Measurements from ENCODE around the gene NT5DC4.

NT5DC4 gene

DNA sequence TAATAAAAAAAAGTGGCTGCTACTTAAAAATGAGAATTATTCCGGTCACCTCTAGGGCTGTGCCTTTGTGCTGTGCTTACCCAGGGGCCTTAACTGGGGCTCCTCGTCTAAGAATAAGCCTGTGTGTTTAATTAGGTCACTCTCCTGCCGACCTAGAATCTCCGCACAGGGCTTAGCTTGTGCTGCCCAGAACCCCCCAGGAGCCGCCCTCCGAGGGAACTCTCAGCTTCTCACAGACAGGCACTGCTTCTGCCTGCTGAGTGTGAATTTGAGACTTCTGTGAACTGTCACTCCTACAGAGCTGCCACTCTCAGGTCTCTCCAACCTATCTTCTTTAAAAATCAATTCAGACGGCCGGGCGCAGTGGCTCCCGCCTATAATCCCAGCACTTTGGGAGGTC, 11.9 kb upstream of the NT5DC4 start:
- no peak for ATAC-seq
- TF ChIP-seq PPARA (CRISPR knock-in tag; IDR thresholded peaks at IDR 0.05; ENCODE audit: borderline replicate concordance) (no peak), ZFP3 (CRISPR knock-in tag; IDR thresholded peaks at IDR 0.05) (no peak), TOX (CRISPR knock-in tag; IDR thresholded peaks at IDR 0.05; ENCODE audit: borderline replicate concordance) (no peak), ISL1 (CRISPR knock-in tag; IDR thresholded peaks at IDR 0.05) (no peak), SNAI2 (CRISPR knock-in tag; IDR thresholded peaks at IDR 0.05) (no peak), ESRRG (CRISPR knock-in tag; IDR thresholded peaks at IDR 0.05) (no peak), ZNF8 (CRISPR knock-in tag; IDR thresholded peaks at IDR 0.05) (no peak), RARB (CRISPR knock-in tag; IDR thresholded peaks at IDR 0.05) (no peak), TCF4 (CRISPR knock-in tag; IDR thresholded peaks at IDR 0.05; ENCODE audit: borderline replicate concordance) (no peak), ZC3H10 (CRISPR knock-in tag; IDR thresholded peaks at IDR 0.05) (no peak), ZNF70 (CRISPR knock-in tag; IDR thresholded peaks at IDR 0.05) (no peak), CSDC2 (CRISPR knock-in tag; IDR thresholded peaks at IDR 0.05) (no peak)
- TF ChIP-seq, protein P1, sequence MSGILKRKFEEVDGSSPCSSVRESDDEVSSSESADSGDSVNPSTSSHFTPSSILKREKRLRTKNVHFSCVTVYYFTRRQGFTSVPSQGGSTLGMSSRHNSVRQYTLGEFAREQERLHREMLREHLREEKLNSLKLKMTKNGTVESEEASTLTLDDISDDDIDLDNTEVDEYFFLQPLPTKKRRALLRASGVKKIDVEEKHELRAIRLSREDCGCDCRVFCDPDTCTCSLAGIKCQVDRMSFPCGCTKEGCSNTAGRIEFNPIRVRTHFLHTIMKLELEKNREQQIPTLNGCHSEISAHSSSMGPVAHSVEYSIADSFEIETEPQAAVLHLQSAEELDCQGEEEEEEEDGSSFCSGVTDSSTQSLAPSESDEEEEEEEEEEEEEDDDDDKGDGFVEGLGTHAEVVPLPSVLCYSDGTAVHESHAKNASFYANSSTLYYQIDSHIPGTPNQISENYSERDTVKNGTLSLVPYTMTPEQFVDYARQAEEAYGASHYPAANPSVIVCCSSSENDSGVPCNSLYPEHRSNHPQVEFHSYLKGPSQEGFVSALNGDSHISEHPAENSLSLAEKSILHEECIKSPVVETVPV (CRISPR knock-in tag; IDR thresholded peaks at IDR 0.05) = no peak
- TF ChIP-seq, protein P2, sequence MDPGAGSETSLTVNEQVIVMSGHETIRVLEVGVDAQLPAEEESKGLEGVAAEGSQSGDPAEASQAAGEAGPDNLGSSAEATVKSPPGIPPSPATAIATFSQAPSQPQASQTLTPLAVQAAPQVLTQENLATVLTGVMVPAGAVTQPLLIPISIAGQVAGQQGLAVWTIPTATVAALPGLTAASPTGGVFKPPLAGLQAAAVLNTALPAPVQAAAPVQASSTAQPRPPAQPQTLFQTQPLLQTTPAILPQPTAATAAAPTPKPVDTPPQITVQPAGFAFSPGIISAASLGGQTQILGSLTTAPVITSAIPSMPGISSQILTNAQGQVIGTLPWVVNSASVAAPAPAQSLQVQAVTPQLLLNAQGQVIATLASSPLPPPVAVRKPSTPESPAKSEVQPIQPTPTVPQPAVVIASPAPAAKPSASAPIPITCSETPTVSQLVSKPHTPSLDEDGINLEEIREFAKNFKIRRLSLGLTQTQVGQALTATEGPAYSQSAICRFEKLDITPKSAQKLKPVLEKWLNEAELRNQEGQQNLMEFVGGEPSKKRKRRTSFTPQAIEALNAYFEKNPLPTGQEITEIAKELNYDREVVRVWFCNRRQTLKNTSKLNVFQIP (CRISPR knock-in tag; IDR thresholded peaks at IDR 0.05; ENCODE audit: borderline replicate concordance, low read depth) = no peak
- TF ChIP-seq, protein P3, sequence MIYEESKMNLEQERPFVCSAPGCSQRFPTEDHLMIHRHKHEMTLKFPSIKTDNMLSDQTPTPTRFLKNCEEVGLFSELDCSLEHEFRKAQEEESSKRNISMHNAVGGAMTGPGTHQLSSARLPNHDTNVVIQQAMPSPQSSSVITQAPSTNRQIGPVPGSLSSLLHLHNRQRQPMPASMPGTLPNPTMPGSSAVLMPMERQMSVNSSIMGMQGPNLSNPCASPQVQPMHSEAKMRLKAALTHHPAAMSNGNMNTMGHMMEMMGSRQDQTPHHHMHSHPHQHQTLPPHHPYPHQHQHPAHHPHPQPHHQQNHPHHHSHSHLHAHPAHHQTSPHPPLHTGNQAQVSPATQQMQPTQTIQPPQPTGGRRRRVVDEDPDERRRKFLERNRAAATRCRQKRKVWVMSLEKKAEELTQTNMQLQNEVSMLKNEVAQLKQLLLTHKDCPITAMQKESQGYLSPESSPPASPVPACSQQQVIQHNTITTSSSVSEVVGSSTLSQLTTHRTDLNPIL (CRISPR knock-in tag; IDR thresholded peaks at IDR 0.05; ENCODE audit: low read depth) = no peak

DNA sequence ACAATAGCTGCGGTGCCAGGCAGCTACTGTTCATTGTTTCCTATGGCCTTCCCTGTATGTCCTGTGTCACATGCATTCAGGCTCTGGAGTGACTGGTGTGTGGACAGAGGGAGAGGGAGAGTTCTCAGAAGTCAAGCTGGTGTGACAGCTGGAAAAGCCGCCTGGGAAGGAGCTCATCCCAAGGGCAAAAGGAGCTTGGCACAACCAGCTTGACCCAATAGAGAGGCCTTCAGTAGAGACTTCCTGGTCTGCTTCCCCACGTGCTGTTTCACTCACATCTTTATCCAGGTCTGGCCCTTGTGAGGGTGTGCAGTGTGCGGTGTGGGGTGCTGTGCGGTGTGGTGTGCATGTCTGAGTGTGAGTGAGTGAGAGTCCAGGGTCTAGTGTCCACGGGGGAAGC, 11.1 kb upstream of the NT5DC4 start:
- no peak for ATAC-seq
- TF ChIP-seq, protein P2 (CRISPR knock-in tag; IDR thresholded peaks at IDR 0.05; ENCODE audit: borderline replicate concordance, low read depth) = no peak
- TF ChIP-seq ZNF565 (CRISPR knock-in tag; conservative IDR thresholded peaks at IDR 0.05; ENCODE audit: low read depth) = no peak
- TF ChIP-seq, protein P1 (CRISPR knock-in tag; IDR thresholded peaks at IDR 0.05) = no peak
- no peak for TF ChIP-seq OSR1 (CRISPR knock-in tag; IDR thresholded peaks at IDR 0.05)
- no peak for TF ChIP-seq TCF4 (CRISPR knock-in tag; IDR thresholded peaks at IDR 0.05; ENCODE audit: borderline replicate concordance)
- no peak for TF ChIP-seq ESRRG (CRISPR knock-in tag; IDR thresholded peaks at IDR 0.05)
- no peak for TF ChIP-seq ISL1 (CRISPR knock-in tag; IDR thresholded peaks at IDR 0.05)
- no peak for TF ChIP-seq SNAI2 (CRISPR knock-in tag; IDR thresholded peaks at IDR 0.05)
- TF ChIP-seq, protein P3 (CRISPR knock-in tag; IDR thresholded peaks at IDR 0.05; ENCODE audit: low read depth) = no peak
- no peak for TF ChIP-seq ZNF8 (CRISPR knock-in tag; IDR thresholded peaks at IDR 0.05)
- TF ChIP-seq GLIS3 (CRISPR knock-in tag; IDR thresholded peaks at IDR 0.05) = no peak
- TF ChIP-seq CSDC2 (CRISPR knock-in tag; IDR thresholded peaks at IDR 0.05) = no peak
- no peak for TF ChIP-seq ZFP30 (CRISPR knock-in tag; IDR thresholded peaks at IDR 0.05)
- no peak for TF ChIP-seq TOX (CRISPR knock-in tag; IDR thresholded peaks at IDR 0.05; ENCODE audit: borderline replicate concordance)
- TF ChIP-seq, protein P4, sequence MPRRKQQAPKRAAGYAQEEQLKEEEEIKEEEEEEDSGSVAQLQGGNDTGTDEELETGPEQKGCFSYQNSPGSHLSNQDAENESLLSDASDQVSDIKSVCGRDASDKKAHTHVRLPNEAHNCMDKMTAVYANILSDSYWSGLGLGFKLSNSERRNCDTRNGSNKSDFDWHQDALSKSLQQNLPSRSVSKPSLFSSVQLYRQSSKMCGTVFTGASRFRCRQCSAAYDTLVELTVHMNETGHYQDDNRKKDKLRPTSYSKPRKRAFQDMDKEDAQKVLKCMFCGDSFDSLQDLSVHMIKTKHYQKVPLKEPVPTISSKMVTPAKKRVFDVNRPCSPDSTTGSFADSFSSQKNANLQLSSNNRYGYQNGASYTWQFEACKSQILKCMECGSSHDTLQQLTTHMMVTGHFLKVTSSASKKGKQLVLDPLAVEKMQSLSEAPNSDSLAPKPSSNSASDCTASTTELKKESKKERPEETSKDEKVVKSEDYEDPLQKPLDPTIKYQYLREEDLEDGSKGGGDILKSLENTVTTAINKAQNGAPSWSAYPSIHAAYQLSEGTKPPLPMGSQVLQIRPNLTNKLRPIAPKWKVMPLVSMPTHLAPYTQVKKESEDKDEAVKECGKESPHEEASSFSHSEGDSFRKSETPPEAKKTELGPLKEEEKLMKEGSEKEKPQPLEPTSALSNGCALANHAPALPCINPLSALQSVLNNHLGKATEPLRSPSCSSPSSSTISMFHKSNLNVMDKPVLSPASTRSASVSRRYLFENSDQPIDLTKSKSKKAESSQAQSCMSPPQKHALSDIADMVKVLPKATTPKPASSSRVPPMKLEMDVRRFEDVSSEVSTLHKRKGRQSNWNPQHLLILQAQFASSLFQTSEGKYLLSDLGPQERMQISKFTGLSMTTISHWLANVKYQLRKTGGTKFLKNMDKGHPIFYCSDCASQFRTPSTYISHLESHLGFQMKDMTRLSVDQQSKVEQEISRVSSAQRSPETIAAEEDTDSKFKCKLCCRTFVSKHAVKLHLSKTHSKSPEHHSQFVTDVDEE (CRISPR knock-in tag; IDR thresholded peaks at IDR 0.05) = no peak
- TF ChIP-seq RARB (CRISPR knock-in tag; IDR thresholded peaks at IDR 0.05) = no peak
- no peak for TF ChIP-seq ARNTL (CRISPR knock-in tag; IDR thresholded peaks at IDR 0.05; ENCODE audit: borderline replicate concordance, low read depth)

Data from SK-N-SH treated with all-trans-retinoic acid at 6 μM for 48 hours (cell line).